Measurements from ENCODE around the gene KMT2B.

DNA sequence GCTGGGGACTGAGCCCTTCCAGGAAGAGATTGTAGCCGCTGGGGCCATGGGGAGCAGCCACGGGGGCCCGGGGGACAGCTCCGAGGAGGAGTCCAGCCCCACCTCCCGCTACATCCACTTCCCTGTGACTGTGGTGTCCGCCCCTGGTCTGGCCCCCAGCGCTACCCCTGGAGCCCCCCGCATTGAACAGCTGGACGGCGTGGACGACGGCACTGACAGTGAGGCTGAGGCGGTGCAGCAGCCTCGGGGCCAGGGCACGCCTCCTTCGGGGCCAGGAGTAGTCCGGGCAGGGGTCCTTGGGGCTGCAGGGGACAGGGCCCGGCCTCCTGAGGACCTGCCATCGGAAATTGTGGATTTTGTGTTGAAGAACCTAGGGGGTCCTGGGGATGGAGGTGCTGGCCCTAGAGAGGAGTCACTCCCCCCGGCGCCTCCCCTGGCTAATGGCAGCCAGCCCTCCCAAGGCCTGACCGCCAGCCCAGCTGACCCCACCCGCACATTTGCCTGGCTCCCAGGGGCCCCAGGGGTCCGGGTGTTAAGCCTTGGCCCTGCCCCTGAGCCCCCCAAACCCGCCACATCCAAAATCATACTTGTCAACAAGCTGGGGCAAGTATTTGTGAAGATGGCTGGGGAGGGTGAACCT, 14.9 kb downstream of the KMT2B start:
- no peak for TF ChIP-seq POLR2AphosphoS5 (IDR thresholded peaks at IDR 0.05; ENCODE audit: low read depth, low read length)
- no peak for TF ChIP-seq POLR2A (IDR thresholded peaks at IDR 0.05; ENCODE audit: low read depth, low read length)
- TF ChIP-seq PAX5 (IDR thresholded peaks at IDR 0.05; ENCODE audit: insufficient read depth, low read length, severe bottlenecking), result no peak
- TF ChIP-seq TAF1 (IDR thresholded peaks at IDR 0.05; ENCODE audit: low read depth, low read length), result no peak

All from GM12891 (cell line).